Measurements from ENCODE around the gene PIK3R3.

PIK3R3 gene

GRCh38 chr1:46039571-46040052 is 92.8 kb downstream of the PIK3R3 start:
- no peak overlapping the region for H3K4me3 ChIP-seq (ENCODE audit: low read length)
- DNase-seq (ENCODE audit: low read depth, low spot score): no peak

GRCh38 chr1:46036894-46037839 is 95.3 kb downstream of the PIK3R3 start:
- no peak overlapping the region for H3K4me3 ChIP-seq (ENCODE audit: low read length)
- peak; percentile 66 for DNase-seq (ENCODE audit: low read depth, low spot score)

GRCh38 chr1:46034601-46035516 is 97.6 kb downstream of the PIK3R3 start:
- DNase-seq (ENCODE audit: low read depth, low spot score): no peak

GRCh38 chr1:46030876-46031660 is 101.4 kb downstream of the PIK3R3 start:
- H3K4me3 ChIP-seq (ENCODE audit: low read length): no peak overlapping the region
- DNase-seq (ENCODE audit: low read depth, low spot score): no peak

More at GRCh38 chr1:46034601-46035516, 97.6 kb downstream of the PIK3R3 start:
- H3K4me3 ChIP-seq (ENCODE audit: low read length): no peak overlapping the region

- H3K4me3 ChIP-seq (ENCODE audit: low read length): no peak overlapping the region
- DNase-seq (ENCODE audit: low read depth, low spot score): no peak
Observed at GRCh38 chr1:46030074-46030870, 102.2 kb downstream of the PIK3R3 start.

GRCh38 chr1:46027788-46028573 is 104.4 kb downstream of the PIK3R3 start:
- no peak overlapping the region for H3K4me3 ChIP-seq (ENCODE audit: low read length)
- DNase-seq (ENCODE audit: low read depth, low spot score): no peak

GRCh38 chr1:46026531-46026930 is 105.9 kb downstream of the PIK3R3 start:
- H3K4me3 ChIP-seq (ENCODE audit: low read length): no peak overlapping the region
- DNase-seq (ENCODE audit: low read depth, low spot score): no peak

- DNase-seq (ENCODE audit: low read depth, low spot score): no peak
- no peak overlapping the region for H3K4me3 ChIP-seq (ENCODE audit: low read length)
Observed at GRCh38 chr1:46021046-46021996, 111.1 kb downstream of the PIK3R3 start.

GRCh38 chr1:46020010-46020409 is 112.4 kb downstream of the PIK3R3 start:
- no peak overlapping the region for H3K4me3 ChIP-seq (ENCODE audit: low read length)
- no peak for DNase-seq (ENCODE audit: low read depth, low spot score)

GRCh38 chr1:46019348-46019747 is 113.1 kb downstream of the PIK3R3 start:
- H3K4me3 ChIP-seq (ENCODE audit: low read length): no peak overlapping the region
- no peak for DNase-seq (ENCODE audit: low read depth, low spot score)

GRCh38 chr1:46017876-46018503 is 114.4 kb downstream of the PIK3R3 start:
- H3K4me3 ChIP-seq (ENCODE audit: low read length): no peak overlapping the region
- no peak for DNase-seq (ENCODE audit: low read depth, low spot score)

- DNase-seq (ENCODE audit: low read depth, low spot score): no peak
- no peak overlapping the region for H3K4me3 ChIP-seq (ENCODE audit: low read length)
Observed at GRCh38 chr1:46013581-46013980, 118.8 kb downstream of the PIK3R3 start.

GRCh38 chr1:46012236-46012635 is 120.2 kb downstream of the PIK3R3 start:
- no peak overlapping the region for H3K4me3 ChIP-seq (ENCODE audit: low read length)
- no peak for DNase-seq (ENCODE audit: low read depth, low spot score)

- no peak overlapping the region for H3K4me3 ChIP-seq (ENCODE audit: low read length)
- DNase-seq (ENCODE audit: low read depth, low spot score): no peak
Observed at GRCh38 chr1:46011121-46011695, 121.2 kb downstream of the PIK3R3 start.

GRCh38 chr1:46010611-46011010 is 121.8 kb downstream of the PIK3R3 start:
- no peak overlapping the region for H3K4me3 ChIP-seq (ENCODE audit: low read length)
- no peak for DNase-seq (ENCODE audit: low read depth, low spot score)

GRCh38 chr1:46008585-46008984 is 123.8 kb downstream of the PIK3R3 start:
- no peak overlapping the region for H3K4me3 ChIP-seq (ENCODE audit: low read length)
- no peak for DNase-seq (ENCODE audit: low read depth, low spot score)

Data from Jurkat, Clone E6-1 (cell line).